IPS-15b (cell line): Measurements from ENCODE around the gene RBM44.
"Not testable (repeated sequence)": the region's sequence is repeated elsewhere in the genome, so short reads cannot be mapped to it uniquely, and the experiment has no call there.

ENCODE experiments used
- H3K27me3 ChIP-seq: one replicate; pipeline ENCODE4 v1.6.1; 2013; ENCODE audit warnings: low read length; ENCODE audit not compliant: control insufficient read depth, insufficient read depth
- H3K36me3 ChIP-seq: one replicate; pipeline ENCODE4 v1.6.1; 2013; ENCODE audit warnings: low read length; ENCODE audit not compliant: control insufficient read depth, insufficient read depth
- H3K4me1 ChIP-seq: one replicate; pipeline ENCODE4 v1.6.1; 2013; ENCODE audit warnings: mild to moderate bottlenecking, low read length; ENCODE audit not compliant: control insufficient read depth, insufficient read depth
- H3K4me3 ChIP-seq: one replicate; pipeline ENCODE4 v1.5.1; 2013; ENCODE audit warnings: low read depth, low read length
- H3K9ac ChIP-seq: one replicate; pipeline ENCODE4 v1.6.1; 2013; ENCODE audit warnings: low read depth, mild to moderate bottlenecking, low read length
- H3K9me3 ChIP-seq: one replicate; pipeline ENCODE4 v1.6.1; 2013; ENCODE audit warnings: mild to moderate bottlenecking, low read length; ENCODE audit not compliant: control insufficient read depth, insufficient read depth

RBM44 gene

DNA sequence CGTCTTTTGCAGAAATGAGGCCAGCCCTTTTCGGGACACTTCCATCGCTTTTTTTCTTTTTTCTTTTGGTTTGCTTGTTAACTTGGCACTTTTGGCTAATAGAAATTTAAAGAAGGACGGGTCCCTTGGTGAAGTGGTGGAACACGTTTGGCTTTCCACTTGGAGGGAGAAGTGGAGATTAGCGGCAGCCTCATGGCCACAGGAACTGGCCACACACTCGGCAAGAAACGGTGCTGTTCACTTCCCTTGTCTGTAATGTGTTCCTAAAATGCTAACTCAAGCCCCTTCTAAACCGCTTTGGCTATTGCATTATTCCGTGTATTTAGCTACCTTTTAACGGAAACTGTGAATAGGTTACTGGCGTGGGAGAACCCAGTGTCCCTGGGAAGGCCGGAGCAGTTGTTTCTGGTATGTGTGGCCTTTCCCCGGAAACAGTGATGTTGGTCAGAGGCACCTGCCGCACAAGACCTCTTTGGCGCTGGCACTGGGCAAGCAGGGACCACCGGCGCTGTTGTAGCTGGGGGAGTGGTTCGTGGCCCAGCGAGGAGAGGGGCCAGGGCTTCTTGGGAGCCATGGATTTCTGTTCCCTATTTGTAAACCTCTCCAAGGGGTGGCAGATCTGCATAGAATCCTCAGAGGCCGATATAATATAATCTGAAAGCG is 61.8 kb downstream of the RBM44 start:
- H3K4me3 ChIP-seq: peak overlapping the region; percentile 43
- peaks cover 53% of the 10 kb centered on the region for H3K27me3 ChIP-seq

GRCh38 chr2:237861875-237862527 is 63.4 kb downstream of the RBM44 start:
- Histone ChIP-seq H3K9me3 (no peaks in the 10 kb centered on the region), H3K4me3 (no peak overlapping the region), H3K27me3 (peaks cover 37% of the 10 kb centered on the region), H3K9ac (no peak overlapping the region), H3K4me1 (peaks cover 3% of the 10 kb centered on the region), H3K36me3 (no peaks in the 10 kb centered on the region)

More for the DNA sequence above, 61.8 kb downstream of the RBM44 start:
- no peak overlapping the region for H3K9ac ChIP-seq
- no peaks in the 10 kb centered on the region for H3K36me3 ChIP-seq
- peaks cover 3% of the 10 kb centered on the region for H3K4me1 ChIP-seq
- no peaks in the 10 kb centered on the region for H3K9me3 ChIP-seq

DNA sequence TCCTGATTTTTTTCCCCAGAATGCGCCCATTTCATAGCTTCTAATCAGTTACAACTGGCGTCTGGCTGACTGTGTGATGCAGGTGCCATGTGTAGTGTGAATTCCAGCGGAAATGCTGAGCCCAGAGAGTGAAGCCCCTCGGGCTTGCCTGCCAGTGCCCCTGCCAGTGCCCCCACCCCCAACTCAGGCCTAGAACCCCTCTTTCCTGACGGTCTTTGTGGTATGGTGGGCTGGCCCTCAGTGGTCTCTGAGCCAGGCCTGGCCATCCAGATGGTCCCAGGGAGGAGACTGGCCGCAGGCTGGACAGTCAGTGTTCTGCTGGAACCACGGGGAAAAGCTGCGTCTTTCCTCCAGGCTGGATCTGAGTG is 63.9 kb downstream of the RBM44 start:
- H3K4me1 ChIP-seq: peaks cover 3% of the 10 kb centered on the region
- H3K4me3 ChIP-seq: no peak overlapping the region
- no peaks in the 10 kb centered on the region for H3K9me3 ChIP-seq
- H3K36me3 ChIP-seq: no peaks in the 10 kb centered on the region
- H3K9ac ChIP-seq: no peak overlapping the region
- peaks cover 33% of the 10 kb centered on the region for H3K27me3 ChIP-seq

GRCh38 chr2:237863102-237863511 is 64.5 kb downstream of the RBM44 start:
- Histone ChIP-seq H3K36me3 (no peaks in the 10 kb centered on the region), H3K4me3 (no peak overlapping the region), H3K9ac (no peak overlapping the region), H3K9me3 (no peaks in the 10 kb centered on the region), H3K27me3 (peaks cover 28% of the 10 kb centered on the region), H3K4me1 (peaks cover 3% of the 10 kb centered on the region)

GRCh38 chr2:237863689-237864443 is 65.3 kb downstream of the RBM44 start:
- Histone ChIP-seq H3K9ac (no peak overlapping the region), H3K36me3 (no peaks in the 10 kb centered on the region), H3K27me3 (peaks cover 23% of the 10 kb centered on the region), H3K9me3 (no peaks in the 10 kb centered on the region), H3K4me3 (no peak overlapping the region), H3K4me1 (peaks cover 3% of the 10 kb centered on the region)

DNA sequence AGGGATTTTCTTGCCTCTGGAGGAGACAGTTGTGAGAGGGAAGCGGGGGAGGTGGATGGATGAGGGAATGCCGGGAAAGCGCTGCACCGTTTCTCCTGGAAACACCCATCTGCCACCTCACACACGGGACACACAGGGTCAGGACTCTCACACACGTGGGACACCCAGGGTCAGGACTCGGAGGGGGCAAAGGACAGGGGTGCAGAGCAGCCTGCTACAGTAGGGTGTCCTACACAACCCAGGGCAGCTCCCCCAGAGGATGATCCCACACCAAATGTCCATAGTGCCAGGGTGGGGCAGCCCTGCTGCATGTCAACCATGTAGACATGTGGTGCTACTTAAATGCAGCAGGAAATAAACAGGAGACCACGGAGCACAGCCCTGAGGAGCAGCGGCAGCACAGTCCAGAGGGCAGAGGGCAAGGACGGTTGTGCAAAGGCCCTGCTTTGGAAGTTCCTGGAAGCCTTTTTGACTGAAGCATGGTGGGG is 65.9 kb downstream of the RBM44 start:
- Histone ChIP-seq H3K27me3 (peaks cover 19% of the 10 kb centered on the region), H3K36me3 (no peaks in the 10 kb centered on the region), H3K9ac (no peak overlapping the region), H3K4me3 (no peak overlapping the region), H3K4me1 (peaks cover 3% of the 10 kb centered on the region), H3K9me3 (no peaks in the 10 kb centered on the region)

DNA sequence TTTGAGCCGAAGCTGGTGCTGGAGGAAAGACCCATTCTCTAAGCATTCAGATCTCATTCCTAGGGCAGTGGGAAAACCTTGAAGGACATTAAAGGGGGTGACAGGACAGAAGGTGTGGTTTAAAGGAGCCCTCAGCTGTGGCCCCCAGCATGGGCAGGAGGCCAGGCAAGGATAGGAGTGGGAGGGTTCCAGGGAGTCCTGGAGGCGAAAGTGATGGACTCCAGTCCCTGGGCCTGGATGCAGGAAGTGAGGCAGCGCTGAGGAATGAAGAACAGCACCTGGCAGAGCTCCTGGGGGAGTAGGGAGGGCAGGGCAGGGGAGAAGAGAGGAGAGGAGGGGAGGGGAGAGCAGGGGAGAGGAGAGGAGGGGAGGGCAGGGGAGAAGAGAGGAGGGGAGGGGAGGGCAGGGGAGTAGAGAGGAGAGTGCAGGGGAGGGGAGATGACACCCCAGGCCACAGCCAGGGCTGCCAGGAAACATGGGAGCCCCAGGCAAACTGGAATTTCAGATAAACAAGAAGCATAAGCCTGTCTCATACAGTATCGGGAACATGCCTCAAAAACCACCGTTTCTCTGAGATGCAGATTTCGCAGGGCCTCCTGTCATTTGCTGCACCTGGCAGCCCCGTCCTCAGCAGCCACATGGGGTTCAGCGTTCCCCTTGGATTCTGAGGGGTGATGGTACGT is 66.5 kb downstream of the RBM44 start:
- H3K27me3 ChIP-seq: peaks cover 16% of the 10 kb centered on the region
- H3K36me3 ChIP-seq: no peaks in the 10 kb centered on the region
- H3K4me3 ChIP-seq: no peak overlapping the region
- peaks cover 2% of the 10 kb centered on the region for H3K4me1 ChIP-seq
- no peaks in the 10 kb centered on the region for H3K9me3 ChIP-seq
- H3K9ac ChIP-seq: no peak overlapping the region

DNA sequence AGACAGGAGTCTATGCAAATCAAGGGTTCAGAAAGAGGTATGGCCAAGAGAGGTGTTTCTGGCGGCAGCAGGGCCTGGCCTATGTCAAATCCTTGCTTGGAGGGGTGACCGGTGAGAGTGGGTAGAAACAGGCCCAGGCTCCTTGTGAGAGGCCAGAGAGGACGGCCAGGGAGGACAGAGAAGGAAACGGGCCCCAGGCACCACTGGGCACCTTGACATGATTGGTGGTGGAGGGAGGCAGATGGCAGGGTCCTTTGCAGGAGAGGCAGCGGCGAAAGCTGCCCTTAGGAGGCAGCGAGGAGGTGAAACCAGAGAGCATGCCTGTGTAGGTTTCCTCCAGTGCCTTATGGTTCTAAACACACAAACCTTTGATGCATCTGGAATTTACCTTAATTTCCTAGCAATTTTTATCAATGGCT is 67.1 kb downstream of the RBM44 start:
- Histone ChIP-seq H3K9me3 (no peaks in the 10 kb centered on the region), H3K4me3 (no peak overlapping the region), H3K27me3 (peaks cover 10% of the 10 kb centered on the region), H3K9ac (no peak overlapping the region), H3K36me3 (no peaks in the 10 kb centered on the region), H3K4me1 (no peaks in the 10 kb centered on the region)

DNA sequence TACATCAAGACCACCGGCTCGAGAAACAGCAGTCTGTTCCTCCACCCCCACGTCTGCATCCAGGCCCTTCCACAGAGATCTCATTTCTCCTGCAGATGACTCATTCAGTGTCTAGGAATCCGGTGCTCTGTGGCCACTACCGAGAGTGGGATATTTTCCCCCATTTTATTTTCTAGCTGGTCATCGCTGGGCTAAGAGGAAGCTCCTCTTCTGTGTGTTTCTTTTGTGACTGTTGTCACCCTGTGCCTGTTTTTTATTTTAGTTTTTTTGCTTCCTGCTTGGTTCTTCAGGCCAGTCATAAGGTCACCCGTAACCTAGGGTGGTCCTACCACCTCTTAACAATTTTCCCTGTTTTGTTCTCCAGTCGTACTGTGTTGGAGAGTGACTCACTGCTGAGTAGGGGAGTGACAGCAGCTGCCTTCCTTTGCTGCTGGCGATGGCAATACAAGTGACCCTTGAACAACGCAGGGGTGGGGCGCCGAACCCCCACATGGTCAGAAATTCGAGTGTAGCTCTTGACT is 67.6 kb downstream of the RBM44 start:
- Histone ChIP-seq H3K9ac (no peak overlapping the region), H3K9me3 (no peaks in the 10 kb centered on the region), H3K4me1 (no peaks in the 10 kb centered on the region), H3K4me3 (no peak overlapping the region), H3K36me3 (no peaks in the 10 kb centered on the region), H3K27me3 (peaks cover 5% of the 10 kb centered on the region)

- Histone ChIP-seq H3K27me3 (no peaks in the 10 kb centered on the region), H3K4me1 (no peaks in the 10 kb centered on the region), H3K9me3 (no peaks in the 10 kb centered on the region), H3K4me3 (no peak overlapping the region), H3K36me3 (no peaks in the 10 kb centered on the region), H3K9ac (no peak overlapping the region)
Measured at GRCh38 chr2:237867465-237867864, 68.9 kb downstream of the RBM44 start.

- not testable (repeated sequence) for H3K4me1 ChIP-seq, H3K4me3 ChIP-seq, H3K27me3 ChIP-seq, H3K36me3 ChIP-seq, H3K9me3 ChIP-seq, H3K9ac ChIP-seq
Measured at GRCh38 chr2:237868074-237868473, 69.5 kb downstream of the RBM44 start.
